Fibroblast of skin of right quadriceps (primary cell): Measurements from ENCODE around the gene SP6.
A peak's percentile ranks its signal among the peaks of the same experiment; 100 is the strongest.

ENCODE experiments used
- DNase-seq: peaks from one replicate; pipeline ENCODE4 v3.0.0-alpha.2; 2013

Gene SP6

GRCh38 chr17:47810200-47810821 lies 40.7 kb downstream of the SP6 start:
- peak; percentile 87 for DNase-seq

DNA sequence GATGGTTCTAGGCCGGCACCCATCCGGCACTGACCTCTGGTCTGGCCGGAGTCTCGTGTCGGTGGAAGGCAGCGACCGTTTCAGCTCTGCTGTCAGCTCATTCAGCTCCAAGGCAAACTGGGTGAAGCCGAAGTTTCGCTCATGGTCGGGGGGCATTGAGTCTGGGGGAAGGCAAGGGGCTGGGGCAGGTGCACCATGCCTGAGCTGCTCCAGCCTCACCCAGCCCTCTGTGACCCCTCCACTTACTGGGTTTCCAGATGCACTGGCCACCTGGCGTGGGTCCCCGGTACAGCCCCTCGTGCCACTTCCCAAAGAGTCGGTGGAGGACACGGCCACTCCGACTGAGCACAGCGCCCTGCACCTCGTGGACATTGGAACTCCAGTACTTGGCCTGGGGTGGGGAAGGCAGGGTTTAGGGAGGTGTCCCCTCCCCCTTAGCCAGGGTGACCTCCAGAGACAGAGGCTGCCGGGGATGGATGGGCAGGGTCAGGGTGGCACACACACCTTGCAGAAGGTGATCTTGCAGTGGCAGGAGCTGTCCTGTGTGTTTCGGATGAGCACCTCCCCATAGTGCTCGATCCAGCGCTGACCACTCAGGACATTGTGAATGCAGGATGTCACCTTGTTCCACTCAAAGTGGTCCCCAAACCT lies 42.0 kb downstream of the SP6 start:
- no peak for DNase-seq

- DNase-seq, result no peak
Observed at GRCh38 chr17:47808036-47808829, 42.7 kb downstream of the SP6 start.

DNA sequence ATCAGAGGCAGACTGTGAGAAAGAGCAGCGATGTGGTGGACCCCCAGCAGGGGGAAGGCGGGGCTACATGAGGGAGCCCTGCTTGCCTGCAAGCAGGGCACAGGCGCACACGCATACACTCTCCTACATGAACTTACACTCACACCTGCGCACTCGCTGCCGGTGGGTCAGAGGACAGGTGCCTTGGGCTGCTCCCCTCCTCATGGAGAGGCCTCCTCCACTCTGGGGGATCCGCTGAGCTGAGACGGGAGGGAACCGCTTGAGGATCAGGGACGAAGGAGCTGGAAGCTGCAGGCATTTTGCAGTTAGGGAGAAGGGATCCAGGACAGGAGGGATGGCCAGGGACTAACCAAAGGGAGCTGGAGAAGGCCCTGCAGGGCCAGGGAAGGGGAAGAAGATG lies 43.5 kb downstream of the SP6 start:
- DNase-seq, result no peak

- no peak for DNase-seq
Observed at GRCh38 chr17:47806913-47807255, 44.1 kb downstream of the SP6 start.

DNA sequence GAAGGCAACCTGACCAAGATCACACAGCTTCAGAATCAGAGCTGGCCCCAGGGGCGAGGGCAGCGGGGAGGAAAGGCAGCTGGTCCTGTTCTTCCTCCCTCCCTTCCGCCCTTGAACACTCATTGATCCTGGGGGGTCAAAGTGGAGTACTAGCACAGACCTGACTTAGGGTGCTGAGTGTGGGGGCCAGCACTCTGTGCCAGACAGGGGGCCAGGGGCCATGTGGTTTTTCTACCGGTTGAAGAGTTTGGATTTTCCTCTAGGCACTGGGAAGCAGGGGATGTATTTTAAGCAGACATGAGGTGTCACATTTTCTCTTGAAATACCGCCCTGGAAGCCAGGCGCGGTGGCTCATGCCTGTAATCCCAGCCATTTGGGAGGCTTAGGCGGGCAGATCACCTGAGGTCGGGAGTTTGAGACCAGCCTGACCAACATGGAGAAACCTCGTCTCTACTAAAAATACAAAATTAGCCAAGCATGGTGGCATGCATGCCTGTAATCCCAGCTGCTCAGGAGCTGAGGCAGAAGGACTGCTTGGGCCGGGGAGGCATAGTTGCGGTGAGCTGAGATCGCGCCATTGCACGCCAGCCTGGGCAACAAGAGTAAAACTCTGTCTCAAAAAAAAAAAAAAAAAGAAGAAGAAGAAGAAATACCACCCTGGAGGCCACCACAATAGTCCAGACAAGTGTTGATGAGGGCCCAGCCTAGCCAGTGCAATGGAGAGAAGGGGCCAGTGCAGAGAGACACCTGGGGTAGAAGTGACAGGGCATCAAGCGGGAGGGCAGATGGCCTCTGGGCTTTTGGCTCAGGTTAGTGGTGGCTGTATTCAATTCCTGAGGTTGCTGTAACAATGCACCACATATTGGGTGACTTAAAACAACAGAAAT lies 44.7 kb downstream of the SP6 start:
- no peak for DNase-seq

DNA sequence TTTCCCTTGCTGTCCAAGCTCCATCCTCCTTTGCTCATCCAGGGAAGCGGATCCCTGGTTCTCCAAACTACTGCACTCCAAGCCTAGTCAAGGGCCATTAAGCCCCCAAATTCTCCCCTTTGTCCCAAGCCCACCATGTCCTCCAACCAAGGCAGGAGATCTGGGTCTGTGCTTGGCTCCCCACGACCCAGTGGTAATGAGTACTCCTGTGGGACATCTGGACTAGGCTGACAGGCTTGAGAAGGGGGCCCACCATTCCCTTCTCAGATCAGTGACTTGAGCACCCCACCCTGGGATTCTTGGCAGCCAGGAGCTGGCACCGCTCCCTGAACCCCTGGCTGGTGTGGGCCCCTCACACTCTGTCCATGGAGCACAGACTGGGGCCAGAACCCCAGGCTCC lies 46.5 kb downstream of the SP6 start:
- no peak for DNase-seq

- no peak for DNase-seq
Observed at GRCh38 chr17:47803751-47804150, 47.2 kb downstream of the SP6 start.

- no peak for DNase-seq
Observed at GRCh38 chr17:47803201-47803600, 47.8 kb downstream of the SP6 start.

DNA sequence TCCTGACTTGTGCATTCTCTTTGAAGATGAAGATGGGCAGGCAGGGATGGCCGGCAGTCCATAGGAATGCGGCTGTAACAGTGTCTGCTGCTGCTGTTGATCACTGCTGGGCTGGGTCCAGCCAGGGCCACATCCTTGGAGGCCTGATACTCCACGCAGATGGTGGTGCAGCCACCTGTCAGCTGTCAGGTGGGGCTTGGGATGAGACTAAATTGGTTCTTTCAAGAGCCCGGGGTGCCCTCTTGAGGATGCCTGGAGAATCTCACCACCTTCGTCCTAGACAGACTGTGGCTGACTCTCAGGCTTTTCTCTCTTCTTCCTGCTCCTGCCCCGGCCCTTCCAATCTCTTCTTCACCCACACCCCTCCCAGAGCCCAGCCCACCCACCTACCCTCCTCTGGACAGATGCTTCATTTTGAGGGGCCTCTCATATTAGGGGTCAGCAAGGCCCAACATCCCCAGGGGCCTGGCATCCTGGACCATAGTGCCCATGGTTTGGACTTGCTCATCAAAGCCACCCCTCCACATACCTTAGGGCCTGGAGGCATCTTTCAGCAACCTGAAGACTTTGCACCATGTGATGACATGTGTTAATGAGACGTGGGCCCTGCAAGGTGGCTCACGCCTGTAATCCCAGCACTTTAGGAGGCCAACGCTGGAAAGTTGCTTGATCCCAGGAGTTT lies 48.5 kb downstream of the SP6 start:
- DNase-seq, result peak; percentile 24

DNA sequence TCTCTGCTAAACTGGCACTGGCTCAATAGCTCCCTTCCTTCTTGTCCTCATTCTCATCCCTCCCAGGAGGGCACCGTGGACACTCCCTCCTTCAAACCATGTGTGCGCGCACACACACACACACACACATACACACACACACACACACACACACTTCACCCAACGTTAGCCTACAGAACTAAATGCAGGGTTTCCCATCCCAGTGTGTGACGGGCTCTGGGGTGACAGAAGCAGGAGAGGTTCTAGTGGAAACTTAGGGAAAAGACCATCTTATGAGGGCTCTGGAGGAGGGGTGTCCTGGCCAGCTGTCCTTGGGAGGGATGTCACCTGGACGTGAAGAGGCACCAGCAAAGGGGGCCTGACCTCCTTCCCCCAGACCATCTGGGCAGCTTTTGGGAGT lies 49.1 kb downstream of the SP6 start:
- no peak for DNase-seq

DNA sequence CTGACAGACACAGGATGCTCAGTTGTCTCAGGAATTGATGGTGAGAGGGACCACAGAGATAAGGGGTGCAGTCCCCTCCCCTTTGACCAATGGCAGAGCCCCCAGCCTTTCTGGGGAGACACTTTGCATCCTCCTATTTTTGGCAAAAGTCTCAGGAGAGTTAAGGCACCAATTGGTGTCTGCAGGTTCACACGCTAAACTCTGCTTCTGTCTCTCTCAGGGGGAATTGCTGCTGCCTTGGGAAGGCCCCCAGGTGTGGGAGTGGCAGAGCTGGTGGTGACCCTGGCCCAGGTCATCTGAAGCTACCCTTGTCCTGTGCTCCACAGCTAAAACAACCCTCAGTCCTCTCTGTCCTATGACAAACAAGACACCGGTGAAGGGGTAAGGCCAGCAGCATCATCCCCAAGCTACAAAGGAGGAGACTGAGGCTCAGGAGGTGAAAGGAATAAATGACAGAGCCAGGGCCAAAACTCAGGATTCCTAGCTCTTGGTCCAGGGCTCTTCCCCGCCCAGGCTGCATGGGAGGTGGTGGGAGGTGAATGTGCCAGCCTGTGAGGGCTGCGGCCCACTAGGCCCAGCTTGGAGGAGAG lies 49.7 kb downstream of the SP6 start:
- DNase-seq, result no peak

- DNase-seq, result no peak
Observed at GRCh38 chr17:47800686-47801085, 50.3 kb downstream of the SP6 start.

- DNase-seq, result no peak
Observed at GRCh38 chr17:47797797-47798196, 53.2 kb downstream of the SP6 start.
